WTC11 (cell line): ENCODE measurements around the gene GPNMB. TPM values are rescaled to one million over a fixed set of nuclear protein-coding genes. Genes with fewer than 3 reads are reported as not detected.

Source experiments
- ATAC-seq: fragments of 200-7000 bp; cut with Tn5 transposase; 2 replicates; pipeline ENCODE4 v1.10.0; 2021; ENCODE audit warnings: mild to moderate bottlenecking, moderate library complexity
- CTCF ChIA-PET: fragments of 300-600 bp; sonication (Branson Sonifier 250); formaldehyde crosslinking; loops from one replicate; lab custom pipeline; 2021; ENCODE audit warnings: antibody characterized with exemption; lab: Charles Lee
- POLR2A ChIA-PET: fragments of 350-600 bp; sonication (Branson Sonifier 250); formaldehyde crosslinking; loops from one replicate; lab custom pipeline; 2021; ENCODE audit warnings: antibody characterized with exemption; lab: Charles Lee
- DNase-seq: peaks from one replicate; pipeline ENCODE4 v3.0.0; 2021; ENCODE audit warnings: low spot score
- H3K27ac Mint-ChIP-seq: 2 replicates; pipeline ENCODE4 v1.8.0; 2021; ENCODE audit warnings: mixed read lengths
- H3K27me3 Mint-ChIP-seq: 2 replicates; pipeline ENCODE4 v1.8.0; 2021; ENCODE audit warnings: low read depth, mild to moderate bottlenecking, moderate library complexity, mixed read lengths
- H3K36me3 Mint-ChIP-seq: 2 replicates; pipeline ENCODE4 v1.8.0; 2021; ENCODE audit warnings: mixed read lengths
- H3K4me1 Mint-ChIP-seq: 2 replicates; pipeline ENCODE4 v1.8.0; 2022; ENCODE audit warnings: mixed read lengths
- H3K4me3 Mint-ChIP-seq: 2 replicates; pipeline ENCODE4 v1.8.0; 2021; ENCODE audit warnings: mild to moderate bottlenecking, moderate library complexity, mixed read lengths
- H3K9me3 Mint-ChIP-seq: 2 replicates; pipeline ENCODE4 v1.8.0; 2021; ENCODE audit warnings: mixed read lengths
- CBFB ChIP-seq: sonication (generic); formaldehyde crosslinking; IDR thresholded peaks from 2 replicates; pipeline ENCODE4 v1.8.1; 2022; ENCODE audit warnings: mild to moderate bottlenecking, low read depth, missing genetic modification reagents
- FOXJ3 ChIP-seq: sonication (generic); formaldehyde crosslinking; IDR thresholded peaks from 2 replicates; pipeline ENCODE4 v1.9.0; 2021; ENCODE audit warnings: missing genetic modification reagents, mild to moderate bottlenecking, borderline replicate concordance
- GABPB1 ChIP-seq: sonication (generic); formaldehyde crosslinking; IDR thresholded peaks from 2 replicates; pipeline ENCODE4 v1.8.1; 2023; ENCODE audit warnings: mild to moderate bottlenecking, missing genetic modification reagents
- GTF2I ChIP-seq: fragments of 250-450 bp; sonication (Bioruptor Pico); conservative IDR thresholded peaks from 2 replicates; pipeline ENCODE4 v1.4.0; 2021; ENCODE audit warnings: mild to moderate bottlenecking
- NR1H2 ChIP-seq: sonication (generic); formaldehyde crosslinking; IDR thresholded peaks from 2 replicates; pipeline ENCODE4 v1.9.0; 2021; ENCODE audit warnings: mild to moderate bottlenecking, moderate library complexity, missing genetic modification reagents
- NR2C2 ChIP-seq: sonication (generic); formaldehyde crosslinking; IDR thresholded peaks from 2 replicates; pipeline ENCODE4 v1.8.0; 2022; ENCODE audit warnings: mild to moderate bottlenecking, missing genetic modification reagents
- SP1 ChIP-seq: sonication (generic); formaldehyde crosslinking; conservative IDR thresholded peaks from 2 replicates; pipeline ENCODE4 v1.8.1; 2022; ENCODE audit warnings: missing genetic modification reagents
- TP53 ChIP-seq: sonication (generic); formaldehyde crosslinking; IDR thresholded peaks from 2 replicates; pipeline ENCODE4 v1.8.1; 2023; ENCODE audit warnings: mild to moderate bottlenecking, missing genetic modification reagents
- ZNF423 ChIP-seq: fragments of 250-450 bp; sonication (Bioruptor Pico); IDR thresholded peaks from 2 replicates; pipeline ENCODE4 v2.1.2; 2022; ENCODE audit warnings: mild to moderate bottlenecking, moderate library complexity
- total RNA-seq: library from RNA; stranded (reverse); gene quantifications from 3 replicates; pipeline ENCODE4 v1.2.3, GENCODE V29; 2021
- TF ChIP-seq, protein P1 (sequence below): sonication (generic); formaldehyde crosslinking; IDR thresholded peaks from 2 replicates; pipeline ENCODE4 v1.8.1; 2022; ENCODE audit warnings: low read depth, missing genetic modification reagents, borderline replicate concordance
- TF ChIP-seq, protein P2 (sequence below): fragments of 250-450 bp; sonication (Bioruptor Pico); IDR thresholded peaks from 2 replicates; pipeline ENCODE4 v1.8.0; 2021; ENCODE audit warnings: mild to moderate bottlenecking
- TF ChIP-seq, protein P3 (sequence below): sonication (generic); formaldehyde crosslinking; IDR thresholded peaks from 2 replicates; pipeline ENCODE4 v1.8.1; 2023; ENCODE audit warnings: mild to moderate bottlenecking, missing genetic modification reagents, borderline replicate concordance
- TF ChIP-seq, protein P4 (sequence below): sonication (generic); formaldehyde crosslinking; IDR thresholded peaks from 2 replicates; pipeline ENCODE4 v1.8.1; 2023; ENCODE audit warnings: mild to moderate bottlenecking, missing genetic modification reagents
- TF ChIP-seq, protein P5 (sequence below): sonication (generic); formaldehyde crosslinking; IDR thresholded peaks from 2 replicates; pipeline ENCODE4 v1.8.0; 2023; ENCODE audit warnings: mild to moderate bottlenecking, missing genetic modification reagents
- TF ChIP-seq, protein P6 (sequence below): sonication (generic); formaldehyde crosslinking; conservative IDR thresholded peaks from 2 replicates; pipeline ENCODE4 v1.8.1; 2023; ENCODE audit warnings: mild to moderate bottlenecking, low read depth, missing genetic modification reagents, moderate library complexity

Gene GPNMB
- total RNA-seq, 1 experiment from 2014 or later = 1.1 TPM

DNA sequence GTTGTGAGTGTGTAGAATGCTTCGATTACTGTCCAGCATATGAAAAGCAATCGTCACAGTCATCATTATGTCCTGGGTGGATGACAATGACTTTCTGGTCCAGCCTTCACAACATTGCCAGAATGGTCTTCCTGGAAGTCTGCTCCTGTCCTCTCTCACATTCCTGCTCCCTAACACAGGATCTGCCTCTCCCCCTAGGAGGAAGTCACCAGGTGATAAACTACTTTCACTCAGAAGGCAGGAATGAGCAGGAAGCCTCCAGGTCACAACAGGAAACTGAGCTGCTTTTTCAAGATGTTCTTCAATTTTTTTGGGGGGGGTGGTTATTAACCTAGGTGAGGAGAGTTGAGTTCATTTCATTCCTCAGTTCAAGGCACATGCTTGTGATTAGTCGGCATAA lies 13.6 kb upstream of the GPNMB start:
- ChIA-PET POLR2A (no interaction called here), CTCF (interaction anchor here (1.0 to 1.9 kb wide), 3 partner anchors 10 to 32 kb away, joined by 3 to 6 read pairs (median 3); partner anchors contain the start of gene GPNMB)
- Mint-ChIP-seq H3K4me1 (peaks cover 12% of the 10 kb centered on the region), H3K4me3 (no peak overlapping the region), H3K36me3 (peaks cover 2% of the 10 kb centered on the region; the same call in 1 of the 2 replicates), H3K27ac (no peak overlapping the region), H3K9me3 (peaks cover 9% of the 10 kb centered on the region), H3K27me3 (no peaks in the 10 kb centered on the region; the same call in 1 of the 2 replicates)
- TF ChIP-seq CBFB (CRISPR knock-in tag) (no peak), GABPB1 (no peak), NR1H2 (no peak), SP1 (CRISPR knock-in tag) (no peak), GTF2I (CRISPR knock-in tag) (no peak), NR2C2 (CRISPR knock-in tag) (no peak), TP53 (CRISPR knock-in tag) (no peak)
- TF ChIP-seq, protein P1, sequence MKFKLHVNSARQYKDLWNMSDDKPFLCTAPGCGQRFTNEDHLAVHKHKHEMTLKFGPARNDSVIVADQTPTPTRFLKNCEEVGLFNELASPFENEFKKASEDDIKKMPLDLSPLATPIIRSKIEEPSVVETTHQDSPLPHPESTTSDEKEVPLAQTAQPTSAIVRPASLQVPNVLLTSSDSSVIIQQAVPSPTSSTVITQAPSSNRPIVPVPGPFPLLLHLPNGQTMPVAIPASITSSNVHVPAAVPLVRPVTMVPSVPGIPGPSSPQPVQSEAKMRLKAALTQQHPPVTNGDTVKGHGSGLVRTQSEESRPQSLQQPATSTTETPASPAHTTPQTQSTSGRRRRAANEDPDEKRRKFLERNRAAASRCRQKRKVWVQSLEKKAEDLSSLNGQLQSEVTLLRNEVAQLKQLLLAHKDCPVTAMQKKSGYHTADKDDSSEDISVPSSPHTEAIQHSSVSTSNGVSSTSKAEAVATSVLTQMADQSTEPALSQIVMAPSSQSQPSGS (CRISPR knock-in tag) = no peak
- TF ChIP-seq, protein P2, sequence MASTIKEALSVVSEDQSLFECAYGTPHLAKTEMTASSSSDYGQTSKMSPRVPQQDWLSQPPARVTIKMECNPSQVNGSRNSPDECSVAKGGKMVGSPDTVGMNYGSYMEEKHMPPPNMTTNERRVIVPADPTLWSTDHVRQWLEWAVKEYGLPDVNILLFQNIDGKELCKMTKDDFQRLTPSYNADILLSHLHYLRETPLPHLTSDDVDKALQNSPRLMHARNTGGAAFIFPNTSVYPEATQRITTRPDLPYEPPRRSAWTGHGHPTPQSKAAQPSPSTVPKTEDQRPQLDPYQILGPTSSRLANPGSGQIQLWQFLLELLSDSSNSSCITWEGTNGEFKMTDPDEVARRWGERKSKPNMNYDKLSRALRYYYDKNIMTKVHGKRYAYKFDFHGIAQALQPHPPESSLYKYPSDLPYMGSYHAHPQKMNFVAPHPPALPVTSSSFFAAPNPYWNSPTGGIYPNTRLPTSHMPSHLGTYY (CRISPR knock-in tag) = no peak
- TF ChIP-seq, protein P3, sequence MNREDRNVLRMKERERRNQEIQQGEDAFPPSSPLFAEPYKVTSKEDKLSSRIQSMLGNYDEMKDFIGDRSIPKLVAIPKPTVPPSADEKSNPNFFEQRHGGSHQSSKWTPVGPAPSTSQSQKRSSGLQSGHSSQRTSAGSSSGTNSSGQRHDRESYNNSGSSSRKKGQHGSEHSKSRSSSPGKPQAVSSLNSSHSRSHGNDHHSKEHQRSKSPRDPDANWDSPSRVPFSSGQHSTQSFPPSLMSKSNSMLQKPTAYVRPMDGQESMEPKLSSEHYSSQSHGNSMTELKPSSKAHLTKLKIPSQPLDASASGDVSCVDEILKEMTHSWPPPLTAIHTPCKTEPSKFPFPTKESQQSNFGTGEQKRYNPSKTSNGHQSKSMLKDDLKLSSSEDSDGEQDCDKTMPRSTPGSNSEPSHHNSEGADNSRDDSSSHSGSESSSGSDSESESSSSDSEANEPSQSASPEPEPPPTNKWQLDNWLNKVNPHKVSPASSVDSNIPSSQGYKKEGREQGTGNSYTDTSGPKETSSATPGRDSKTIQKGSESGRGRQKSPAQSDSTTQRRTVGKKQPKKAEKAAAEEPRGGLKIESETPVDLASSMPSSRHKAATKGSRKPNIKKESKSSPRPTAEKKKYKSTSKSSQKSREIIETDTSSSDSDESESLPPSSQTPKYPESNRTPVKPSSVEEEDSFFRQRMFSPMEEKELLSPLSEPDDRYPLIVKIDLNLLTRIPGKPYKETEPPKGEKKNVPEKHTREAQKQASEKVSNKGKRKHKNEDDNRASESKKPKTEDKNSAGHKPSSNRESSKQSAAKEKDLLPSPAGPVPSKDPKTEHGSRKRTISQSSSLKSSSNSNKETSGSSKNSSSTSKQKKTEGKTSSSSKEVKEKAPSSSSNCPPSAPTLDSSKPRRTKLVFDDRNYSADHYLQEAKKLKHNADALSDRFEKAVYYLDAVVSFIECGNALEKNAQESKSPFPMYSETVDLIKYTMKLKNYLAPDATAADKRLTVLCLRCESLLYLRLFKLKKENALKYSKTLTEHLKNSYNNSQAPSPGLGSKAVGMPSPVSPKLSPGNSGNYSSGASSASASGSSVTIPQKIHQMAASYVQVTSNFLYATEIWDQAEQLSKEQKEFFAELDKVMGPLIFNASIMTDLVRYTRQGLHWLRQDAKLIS = no peak
- TF ChIP-seq, protein P4, sequence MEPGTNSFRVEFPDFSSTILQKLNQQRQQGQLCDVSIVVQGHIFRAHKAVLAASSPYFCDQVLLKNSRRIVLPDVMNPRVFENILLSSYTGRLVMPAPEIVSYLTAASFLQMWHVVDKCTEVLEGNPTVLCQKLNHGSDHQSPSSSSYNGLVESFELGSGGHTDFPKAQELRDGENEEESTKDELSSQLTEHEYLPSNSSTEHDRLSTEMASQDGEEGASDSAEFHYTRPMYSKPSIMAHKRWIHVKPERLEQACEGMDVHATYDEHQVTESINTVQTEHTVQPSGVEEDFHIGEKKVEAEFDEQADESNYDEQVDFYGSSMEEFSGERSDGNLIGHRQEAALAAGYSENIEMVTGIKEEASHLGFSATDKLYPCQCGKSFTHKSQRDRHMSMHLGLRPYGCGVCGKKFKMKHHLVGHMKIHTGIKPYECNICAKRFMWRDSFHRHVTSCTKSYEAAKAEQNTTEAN (CRISPR knock-in tag) = no peak
- DNase-seq (no peak), ATAC-seq (no peak)

DNA sequence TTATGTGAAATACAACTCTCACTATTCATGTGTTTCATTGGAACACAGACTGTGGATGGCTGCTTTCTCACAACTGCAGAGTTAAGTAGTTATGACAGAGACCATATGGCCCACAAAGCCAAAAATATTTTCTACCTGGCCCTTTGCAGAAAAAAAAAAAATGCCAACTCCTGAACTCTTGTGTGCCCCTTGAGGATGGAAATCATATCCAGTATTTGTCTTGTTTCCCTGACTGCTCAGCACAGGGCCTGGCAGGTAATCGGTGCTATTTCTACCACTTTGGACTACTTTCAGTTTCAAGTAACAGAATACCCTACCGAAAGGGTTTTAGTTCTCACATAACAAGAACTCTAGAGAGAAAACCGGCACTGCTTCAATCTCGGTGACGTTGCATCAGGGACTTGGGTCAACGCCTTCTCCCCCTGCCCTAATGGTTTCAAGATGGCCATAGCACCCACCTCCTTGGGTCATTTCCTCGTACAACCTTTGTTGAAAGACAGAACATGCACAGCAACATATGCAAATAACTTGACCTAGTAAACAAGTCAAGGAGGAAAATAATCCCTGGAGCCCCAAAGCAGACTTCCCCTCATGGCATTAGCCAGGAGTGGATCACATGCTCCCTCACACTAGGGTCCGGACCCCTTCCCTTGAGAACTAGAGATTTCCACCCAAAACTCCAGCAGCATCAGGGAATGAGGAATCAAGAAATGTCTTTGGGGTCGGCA lies 11.8 kb upstream of the GPNMB start:
- Mint-ChIP-seq H3K27ac (no peak overlapping the region), H3K36me3 (no peaks in the 10 kb centered on the region), H3K4me1 (peaks cover 12% of the 10 kb centered on the region), H3K9me3 (no peaks in the 10 kb centered on the region), H3K4me3 (no peak overlapping the region), H3K27me3 (no peaks in the 10 kb centered on the region)
- TF ChIP-seq, protein P5, sequence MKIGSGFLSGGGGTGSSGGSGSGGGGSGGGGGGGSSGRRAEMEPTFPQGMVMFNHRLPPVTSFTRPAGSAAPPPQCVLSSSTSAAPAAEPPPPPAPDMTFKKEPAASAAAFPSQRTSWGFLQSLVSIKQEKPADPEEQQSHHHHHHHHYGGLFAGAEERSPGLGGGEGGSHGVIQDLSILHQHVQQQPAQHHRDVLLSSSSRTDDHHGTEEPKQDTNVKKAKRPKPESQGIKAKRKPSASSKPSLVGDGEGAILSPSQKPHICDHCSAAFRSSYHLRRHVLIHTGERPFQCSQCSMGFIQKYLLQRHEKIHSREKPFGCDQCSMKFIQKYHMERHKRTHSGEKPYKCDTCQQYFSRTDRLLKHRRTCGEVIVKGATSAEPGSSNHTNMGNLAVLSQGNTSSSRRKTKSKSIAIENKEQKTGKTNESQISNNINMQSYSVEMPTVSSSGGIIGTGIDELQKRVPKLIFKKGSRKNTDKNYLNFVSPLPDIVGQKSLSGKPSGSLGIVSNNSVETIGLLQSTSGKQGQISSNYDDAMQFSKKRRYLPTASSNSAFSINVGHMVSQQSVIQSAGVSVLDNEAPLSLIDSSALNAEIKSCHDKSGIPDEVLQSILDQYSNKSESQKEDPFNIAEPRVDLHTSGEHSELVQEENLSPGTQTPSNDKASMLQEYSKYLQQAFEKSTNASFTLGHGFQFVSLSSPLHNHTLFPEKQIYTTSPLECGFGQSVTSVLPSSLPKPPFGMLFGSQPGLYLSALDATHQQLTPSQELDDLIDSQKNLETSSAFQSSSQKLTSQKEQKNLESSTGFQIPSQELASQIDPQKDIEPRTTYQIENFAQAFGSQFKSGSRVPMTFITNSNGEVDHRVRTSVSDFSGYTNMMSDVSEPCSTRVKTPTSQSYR (CRISPR knock-in tag) = no peak
- TF ChIP-seq, protein P6, sequence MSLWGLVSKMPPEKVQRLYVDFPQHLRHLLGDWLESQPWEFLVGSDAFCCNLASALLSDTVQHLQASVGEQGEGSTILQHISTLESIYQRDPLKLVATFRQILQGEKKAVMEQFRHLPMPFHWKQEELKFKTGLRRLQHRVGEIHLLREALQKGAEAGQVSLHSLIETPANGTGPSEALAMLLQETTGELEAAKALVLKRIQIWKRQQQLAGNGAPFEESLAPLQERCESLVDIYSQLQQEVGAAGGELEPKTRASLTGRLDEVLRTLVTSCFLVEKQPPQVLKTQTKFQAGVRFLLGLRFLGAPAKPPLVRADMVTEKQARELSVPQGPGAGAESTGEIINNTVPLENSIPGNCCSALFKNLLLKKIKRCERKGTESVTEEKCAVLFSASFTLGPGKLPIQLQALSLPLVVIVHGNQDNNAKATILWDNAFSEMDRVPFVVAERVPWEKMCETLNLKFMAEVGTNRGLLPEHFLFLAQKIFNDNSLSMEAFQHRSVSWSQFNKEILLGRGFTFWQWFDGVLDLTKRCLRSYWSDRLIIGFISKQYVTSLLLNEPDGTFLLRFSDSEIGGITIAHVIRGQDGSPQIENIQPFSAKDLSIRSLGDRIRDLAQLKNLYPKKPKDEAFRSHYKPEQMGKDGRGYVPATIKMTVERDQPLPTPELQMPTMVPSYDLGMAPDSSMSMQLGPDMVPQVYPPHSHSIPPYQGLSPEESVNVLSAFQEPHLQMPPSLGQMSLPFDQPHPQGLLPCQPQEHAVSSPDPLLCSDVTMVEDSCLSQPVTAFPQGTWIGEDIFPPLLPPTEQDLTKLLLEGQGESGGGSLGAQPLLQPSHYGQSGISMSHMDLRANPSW (CRISPR knock-in tag) = no peak
- TF ChIP-seq ZNF423 (CRISPR knock-in tag) (no peak), FOXJ3 (CRISPR knock-in tag) (no peak)
- DNase-seq (no peak), ATAC-seq (no peak)
- ChIA-PET CTCF (no interaction called here), POLR2A (no interaction called here)
